Medulla oblongata (tissue), 1 donor: Measurements from ENCODE around the gene RASGRF2.
A peak's percentile ranks its signal among the peaks of the same experiment; 100 is the strongest.

Source experiments
- DNase-seq: peaks from one replicate; pipeline ENCODE4 v3.0.0-alpha.2; 2015; ENCODE audit errors: extremely low spot score

The RASGRF2 gene

GRCh38 chr5:80959768-80960442, at the start of gene RASGRF2:
RASGRF2 (plus strand) TSS chr5:80960363; CDS start chr5:80960739, 376 bp downstream.
- no peak for DNase-seq

GRCh38 chr5:80912479-80912878, 47.7 kb upstream of the RASGRF2 start:
- DNase-seq = no peak

- no peak for DNase-seq
These were observed 44.4 kb upstream of the RASGRF2 start for GRCh38 chr5:80915716-80916115.

GRCh38 chr5:80916676-80917075, 43.5 kb upstream of the RASGRF2 start:
- no peak for DNase-seq

GRCh38 chr5:80917631-80918030, 42.5 kb upstream of the RASGRF2 start:
- DNase-seq = no peak

- no peak for DNase-seq
These were observed 40.4 kb upstream of the RASGRF2 start for GRCh38 chr5:80919678-80920196.

GRCh38 chr5:80920333-80920732, 39.8 kb upstream of the RASGRF2 start:
- DNase-seq = no peak

GRCh38 chr5:80921026-80921425, 39.1 kb upstream of the RASGRF2 start:
- no peak for DNase-seq

GRCh38 chr5:80925931-80926330, 34.2 kb upstream of the RASGRF2 start:
- DNase-seq = no peak

GRCh38 chr5:80926536-80926935, 33.6 kb upstream of the RASGRF2 start:
- DNase-seq = peak; percentile 63

GRCh38 chr5:80926979-80927656, 33.0 kb upstream of the RASGRF2 start:
- no peak for DNase-seq

- DNase-seq = no peak
These were observed 32.1 kb upstream of the RASGRF2 start for GRCh38 chr5:80928073-80928472.

- no peak for DNase-seq
These were observed 29.2 kb upstream of the RASGRF2 start for GRCh38 chr5:80930940-80931339.

- no peak for DNase-seq
These were observed 28.8 kb upstream of the RASGRF2 start for GRCh38 chr5:80931411-80931810.

- no peak for DNase-seq
These were observed 27.1 kb upstream of the RASGRF2 start for GRCh38 chr5:80933036-80933435.

GRCh38 chr5:80934751-80935150, 25.4 kb upstream of the RASGRF2 start:
- DNase-seq = no peak

GRCh38 chr5:80935811-80936385, 24.3 kb upstream of the RASGRF2 start:
- no peak for DNase-seq

GRCh38 chr5:80936881-80937280, 23.3 kb upstream of the RASGRF2 start:
- DNase-seq = no peak

GRCh38 chr5:80937584-80938356, 22.4 kb upstream of the RASGRF2 start:
- DNase-seq = no peak

- no peak for DNase-seq
These were observed 18.7 kb upstream of the RASGRF2 start for GRCh38 chr5:80941496-80941895.

GRCh38 chr5:80951366-80951765, 8.8 kb upstream of the RASGRF2 start:
- no peak for DNase-seq

- DNase-seq = no peak
These were observed 6.6 kb upstream of the RASGRF2 start for GRCh38 chr5:80953587-80953986.
